Activated naive CD8-positive, alpha-beta T cell treated with anti-CD3 and anti-CD28 coated beads, Interleukin-2, amount 50 U/mL, for 16 hours (primary cell): ENCODE results near the gene LGALS7.
"Not testable (repeated sequence)": the region's sequence is repeated elsewhere in the genome, so short reads cannot be mapped to it uniquely, and the experiment has no call there.

Experiments
- DNase-seq: peaks from one replicate; pipeline ENCODE4 v3.0.0-alpha.2; 2020; ENCODE audit warnings: low read depth, low spot score

LGALS7 gene

GRCh38 chr19:38800577-38801347 is 27.4 kb upstream of the LGALS7 start:
- DNase-seq: no peak

- DNase-seq: no peak
Observed at GRCh38 chr19:38799104-38799503, 25.8 kb upstream of the LGALS7 start.

- DNase-seq: not testable (repeated sequence)
Observed at GRCh38 chr19:38797781-38798180, 24.5 kb upstream of the LGALS7 start.

- DNase-seq: no peak
Observed at GRCh38 chr19:38796154-38796553, 22.8 kb upstream of the LGALS7 start.

DNA sequence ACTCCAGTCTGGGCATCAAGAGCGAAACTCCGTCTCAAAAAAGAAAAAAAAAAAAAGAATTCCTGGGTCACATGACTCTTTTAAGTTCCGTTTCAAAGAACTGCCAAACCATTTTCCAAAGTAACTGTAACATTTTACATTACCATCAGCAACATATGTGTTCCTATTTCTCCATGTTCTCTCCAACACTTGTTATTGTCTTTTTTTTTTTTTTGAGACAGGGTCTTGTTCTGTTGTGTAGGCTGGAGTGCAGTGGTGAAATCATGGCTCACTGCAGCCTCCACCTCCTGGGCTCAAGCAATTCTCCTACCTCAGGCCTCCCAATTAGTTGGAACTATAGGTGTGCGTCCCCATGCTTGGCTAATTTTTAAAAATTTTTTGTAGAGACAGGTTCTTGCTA is 22.2 kb upstream of the LGALS7 start:
- no peak for DNase-seq

GRCh38 chr19:38793671-38794070 is 20.4 kb upstream of the LGALS7 start:
- DNase-seq: no peak

- no peak for DNase-seq
Observed at GRCh38 chr19:38793177-38793576, 19.9 kb upstream of the LGALS7 start.

- peak; percentile 12 for DNase-seq
Observed at GRCh38 chr19:38792250-38793111, 19.2 kb upstream of the LGALS7 start.

GRCh38 chr19:38791451-38792064 is 18.2 kb upstream of the LGALS7 start:
- DNase-seq: not testable (repeated sequence)

DNA sequence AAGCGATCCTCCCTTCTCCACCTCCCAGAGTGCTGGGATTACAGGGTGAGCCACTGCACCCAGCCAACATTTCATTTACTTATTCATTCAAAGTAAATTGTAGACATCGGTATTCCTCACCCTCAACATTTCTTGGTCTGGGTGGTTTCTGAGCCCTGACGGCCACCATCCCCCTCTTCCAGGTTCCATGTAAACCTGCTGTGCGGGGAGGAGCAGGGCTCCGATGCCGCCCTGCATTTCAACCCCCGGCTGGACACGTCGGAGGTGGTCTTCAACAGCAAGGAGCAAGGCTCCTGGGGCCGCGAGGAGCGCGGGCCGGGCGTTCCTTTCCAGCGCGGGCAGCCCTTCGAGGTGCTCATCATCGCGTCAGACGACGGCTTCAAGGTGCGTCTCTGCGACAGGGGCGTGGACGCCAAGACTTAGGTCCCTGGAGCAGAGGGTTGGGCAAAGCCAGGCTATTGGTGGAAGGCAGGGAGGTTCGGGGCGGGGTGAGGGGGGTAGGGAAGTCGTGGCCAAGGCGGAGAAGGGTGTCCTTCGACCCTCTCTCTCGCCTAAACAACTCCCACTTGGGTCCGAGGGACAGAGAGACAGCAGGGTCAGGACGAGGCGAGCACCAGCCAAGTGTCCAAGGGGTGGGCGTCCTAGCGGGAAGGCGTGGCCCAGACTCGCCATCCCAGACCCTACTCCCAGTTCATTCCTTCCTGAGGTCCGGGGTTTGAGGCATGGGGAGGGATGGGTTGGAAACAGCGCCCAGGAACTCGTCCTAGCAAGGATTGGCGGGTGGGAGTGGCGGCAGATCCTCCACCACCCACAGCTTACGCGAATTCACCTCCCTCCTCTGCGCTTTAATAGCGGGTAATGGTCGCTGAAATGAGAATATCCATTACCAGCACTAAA is 17.4 kb upstream of the LGALS7 start:
- DNase-seq: not testable (repeated sequence)

GRCh38 chr19:38788478-38789243 is 15.3 kb upstream of the LGALS7 start, which contains the start of gene LGALS7B:
Gene LGALS7B, plus strand, starts transcription at chr19:38789200. Its CDS starts 27 bp downstream, at chr19:38789227.
- no peak for DNase-seq

- no peak for DNase-seq
Observed at GRCh38 chr19:38786572-38787265, 13.4 kb upstream of the LGALS7 start.

GRCh38 chr19:38786061-38786460 is 12.7 kb upstream of the LGALS7 start:
- DNase-seq: not testable (repeated sequence)

DNA sequence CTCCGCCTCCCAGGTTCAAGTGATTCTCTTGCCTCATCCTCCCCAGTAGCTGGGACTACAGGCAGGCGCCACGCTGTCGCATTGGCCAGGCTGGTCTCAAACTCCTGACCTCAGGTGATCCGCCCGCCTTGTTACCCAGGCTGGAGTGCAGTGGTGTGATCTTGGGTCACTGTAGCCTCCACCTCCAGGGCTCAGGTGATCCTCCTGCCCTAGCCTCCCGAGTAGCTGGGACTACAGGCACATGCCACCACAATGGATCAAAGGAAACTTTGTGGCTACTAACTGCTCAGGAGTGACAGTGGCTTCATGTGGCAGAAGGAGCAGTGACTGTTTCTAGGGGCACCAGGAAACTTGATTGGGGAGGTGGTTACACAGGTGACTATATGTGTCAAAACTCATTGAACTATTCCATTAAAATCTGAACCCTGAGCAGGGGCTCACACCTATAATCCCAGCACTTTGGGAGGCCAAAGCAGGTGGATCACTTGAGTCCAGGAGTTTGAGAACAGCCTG is 11.9 kb upstream of the LGALS7 start:
- DNase-seq: no peak

GRCh38 chr19:38784224-38784623 is 10.9 kb upstream of the LGALS7 start:
- DNase-seq: no peak

DNA sequence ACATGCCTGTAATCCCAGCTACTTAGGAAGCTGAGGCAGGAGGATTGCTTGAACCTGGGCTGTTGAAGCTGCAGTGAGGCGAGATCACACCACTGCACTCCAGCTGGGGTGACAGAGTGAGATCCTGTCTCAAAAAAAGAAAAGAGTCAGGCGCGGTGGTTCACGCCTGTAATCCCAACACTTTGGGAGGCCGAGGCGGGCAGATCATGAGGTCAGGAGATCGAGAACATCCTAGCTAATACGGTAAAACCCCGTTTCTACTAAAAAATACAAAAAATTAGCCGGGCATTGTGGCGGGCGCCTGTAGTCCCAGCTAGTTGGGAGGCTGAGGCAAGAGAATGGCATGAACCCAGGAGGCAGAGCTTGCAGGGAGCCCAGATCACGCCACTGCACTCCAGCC is 8.9 kb upstream of the LGALS7 start:
- DNase-seq: not testable (repeated sequence)

GRCh38 chr19:38781058-38781457 is 7.7 kb upstream of the LGALS7 start:
- no peak for DNase-seq

GRCh38 chr19:38780443-38780842 is 7.1 kb upstream of the LGALS7 start:
- DNase-seq: no peak

- no peak for DNase-seq
Observed at GRCh38 chr19:38778733-38779132, 5.4 kb upstream of the LGALS7 start.
